Sigmoid colon (tissue), 3 donors: ENCODE results near the gene IFT80.

ENCODE experiments used
- CTCF ChIP-seq, 4 experiments: fragments of 450-650 bp in 3 of 4; fragments of 200-600 bp in 1 of 4; IDR thresholded peaks; one replicate each; pipeline ENCODE4 v1.5.1; 2016 to 2019; ENCODE audit warnings: antibody characterized with exemption in 4 of 4, mild to moderate bottlenecking in 3 of 4, moderate library complexity in 2 of 4
- POLR2A ChIP-seq, 2 donors: fragments of 450-650 bp; IDR thresholded peaks; one replicate each; pipeline ENCODE4 v1.6.1; 2016; ENCODE audit warnings: antibody characterized with exemption in 2 of 2, mild to moderate bottlenecking in 2 of 2, moderate library complexity in 2 of 2

- no peak for TF ChIP-seq CTCF (IDR thresholded peaks at IDR 0.05)
- no peak for TF ChIP-seq POLR2A (IDR thresholded peaks at IDR 0.05)
Observed at GRCh38 chr3:160445854-160446253, 46.8 kb upstream of the IFT80 start.
